GM18502 (cell line): ENCODE measurements around the gene MAOB.
"Not testable (repeated sequence)": the region's sequence is repeated elsewhere in the genome, so short reads cannot be mapped to it uniquely, and the experiment has no call there.

Source experiments
- ATAC-seq: cut with Tn5 transposase; IDR thresholded peaks from one replicate; pipeline ENCODE4 v1.9.1; 2021; ENCODE audit warnings: mild to moderate bottlenecking; ENCODE audit not compliant: unreplicated experiment, poor library complexity

The MAOB gene

DNA sequence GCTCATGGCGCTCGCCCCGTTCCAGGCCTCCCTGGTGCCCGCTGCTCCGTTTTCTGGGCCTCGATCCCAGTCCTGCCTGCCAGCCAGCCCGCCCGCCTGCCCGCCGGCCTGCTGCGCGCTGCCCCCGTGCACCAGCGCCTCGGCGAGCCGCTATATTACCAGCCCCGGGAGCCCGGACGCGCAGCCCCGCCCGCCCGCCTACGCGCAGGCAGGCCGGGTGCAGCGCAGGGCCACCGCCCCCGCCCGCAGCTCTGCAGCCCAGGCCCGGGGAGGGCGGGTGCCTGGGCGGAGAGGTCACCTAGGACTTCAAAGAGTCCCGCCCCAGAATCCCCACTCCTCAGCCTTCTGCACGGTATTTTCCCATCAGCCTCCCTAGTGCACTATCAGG, at the start of gene MAOB:
MAOB (minus strand) TSS at position 157 of the 388 bp plus-strand sequence; CDS start at position 6, 151 bp downstream.
- no peak for ATAC-seq

DNA sequence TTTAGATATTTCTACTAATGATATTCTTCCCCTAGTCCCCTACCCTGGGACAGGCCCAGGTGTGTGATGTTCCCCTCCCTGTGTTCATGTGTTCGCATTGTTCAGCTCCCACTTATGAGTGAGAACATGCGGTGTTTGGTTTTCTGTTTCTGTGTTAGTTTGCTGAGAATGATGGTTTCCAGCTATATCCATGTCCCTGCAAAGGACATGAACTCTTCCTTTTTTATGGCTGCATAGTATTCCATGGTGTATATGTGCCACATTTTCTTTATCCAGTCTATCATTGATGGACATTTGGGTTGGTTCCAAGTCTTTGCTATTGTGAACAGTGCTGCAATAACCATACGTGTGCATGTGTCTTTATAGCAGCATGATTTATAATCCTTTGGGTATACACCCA, 39.8 kb upstream of the MAOB start:
- not testable (repeated sequence) for ATAC-seq

DNA sequence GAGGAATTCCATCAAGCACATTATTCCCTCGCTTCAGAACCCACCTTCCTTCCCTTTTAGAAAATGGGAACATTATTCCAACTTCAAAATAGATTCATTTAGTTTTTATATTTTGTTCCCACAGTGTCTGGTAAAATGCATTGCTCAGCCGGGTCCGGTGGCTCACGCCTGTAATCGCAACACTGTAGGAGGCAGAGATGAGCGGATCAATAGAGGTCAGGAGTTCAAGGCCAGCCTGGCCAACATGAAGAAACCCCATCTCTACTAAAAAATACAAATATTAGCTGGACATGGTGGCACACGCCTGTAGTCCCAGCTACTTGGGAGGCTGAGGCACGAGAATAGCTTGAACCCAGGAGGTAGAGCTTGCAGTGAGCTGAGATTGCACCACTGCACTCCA, 28.5 kb upstream of the MAOB start:
- not testable (repeated sequence) for ATAC-seq

DNA sequence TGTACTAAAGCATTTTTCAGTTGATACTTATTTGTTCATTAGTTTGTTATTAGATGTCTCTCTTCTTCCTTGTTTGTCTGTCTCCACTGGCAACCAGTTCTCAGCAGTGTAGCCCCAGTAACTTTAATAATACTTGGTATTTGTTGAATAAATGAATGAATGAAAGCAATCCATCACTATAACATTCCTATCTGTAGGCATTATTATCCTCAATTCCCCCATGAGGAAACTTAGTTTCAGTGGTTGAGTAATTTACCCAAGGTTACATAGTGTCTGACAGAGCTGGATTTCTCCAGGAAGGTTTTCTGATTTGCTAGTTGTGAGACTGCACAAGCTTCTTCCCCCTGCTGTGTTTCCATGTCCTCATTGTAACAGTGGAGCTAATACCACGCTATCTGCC, 27.8 kb upstream of the MAOB start:
- no peak for ATAC-seq

DNA sequence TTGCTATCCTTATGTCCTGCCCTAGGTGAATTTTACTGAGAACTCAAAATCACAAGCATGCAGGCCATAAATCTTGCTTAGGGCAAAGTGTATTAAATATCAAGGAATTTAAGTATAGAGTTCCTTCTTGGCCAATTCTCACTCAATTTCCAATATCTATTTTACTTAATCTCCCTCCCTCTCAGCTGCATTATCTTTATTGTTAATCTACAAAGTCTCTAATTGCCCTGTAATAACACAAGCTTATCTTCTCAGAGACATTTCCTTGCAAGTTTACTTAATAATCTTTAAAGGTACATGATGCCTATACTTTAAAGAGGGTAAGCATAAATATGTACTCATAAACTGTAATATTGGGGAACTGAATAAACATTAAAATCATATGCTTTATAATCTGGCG, 26.9 kb upstream of the MAOB start:
- no peak for ATAC-seq

DNA sequence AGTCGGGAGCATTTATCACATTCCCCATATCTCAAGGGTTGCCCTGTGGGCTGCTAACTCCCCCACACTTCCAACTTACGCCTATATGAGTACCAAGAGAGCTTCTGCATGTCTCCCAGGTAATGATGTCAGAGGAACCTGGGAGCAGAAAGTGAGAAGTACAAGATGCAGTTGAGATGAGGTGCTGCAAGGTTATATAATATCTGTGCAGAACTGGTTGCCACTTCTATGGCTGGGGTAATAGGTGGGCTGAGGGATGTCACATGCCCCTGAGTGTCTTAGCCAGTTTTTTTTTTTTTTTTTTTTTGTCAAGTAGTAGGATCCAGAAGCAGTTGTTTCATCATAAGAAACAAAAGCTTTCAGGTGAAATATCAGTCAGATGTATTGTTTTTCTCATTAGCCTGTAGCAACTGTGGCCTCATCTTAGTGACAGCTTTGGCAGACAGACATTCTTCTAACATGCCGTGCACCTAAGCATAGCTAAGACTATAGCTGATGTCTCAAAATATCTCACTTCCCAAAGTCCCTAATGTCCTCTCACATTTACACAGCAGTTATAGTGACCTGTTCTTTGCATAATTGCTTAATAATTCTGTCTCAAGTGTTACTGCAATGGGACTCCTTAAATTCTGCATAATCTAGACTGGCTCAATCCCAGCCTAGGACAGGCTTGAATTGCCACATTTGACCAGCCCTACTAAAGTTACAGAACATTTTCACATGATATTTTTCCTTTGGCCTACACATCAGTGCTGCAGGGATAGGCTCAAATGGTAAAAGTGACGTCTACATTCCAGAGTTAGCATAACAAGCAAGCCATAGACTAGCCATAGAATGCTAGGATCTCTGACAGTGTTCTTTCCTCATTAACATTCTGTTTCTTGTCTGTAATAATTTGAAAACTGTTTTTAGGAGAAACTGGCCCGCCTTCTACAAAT, 17.9 kb upstream of the MAOB start:
- no peak for ATAC-seq

DNA sequence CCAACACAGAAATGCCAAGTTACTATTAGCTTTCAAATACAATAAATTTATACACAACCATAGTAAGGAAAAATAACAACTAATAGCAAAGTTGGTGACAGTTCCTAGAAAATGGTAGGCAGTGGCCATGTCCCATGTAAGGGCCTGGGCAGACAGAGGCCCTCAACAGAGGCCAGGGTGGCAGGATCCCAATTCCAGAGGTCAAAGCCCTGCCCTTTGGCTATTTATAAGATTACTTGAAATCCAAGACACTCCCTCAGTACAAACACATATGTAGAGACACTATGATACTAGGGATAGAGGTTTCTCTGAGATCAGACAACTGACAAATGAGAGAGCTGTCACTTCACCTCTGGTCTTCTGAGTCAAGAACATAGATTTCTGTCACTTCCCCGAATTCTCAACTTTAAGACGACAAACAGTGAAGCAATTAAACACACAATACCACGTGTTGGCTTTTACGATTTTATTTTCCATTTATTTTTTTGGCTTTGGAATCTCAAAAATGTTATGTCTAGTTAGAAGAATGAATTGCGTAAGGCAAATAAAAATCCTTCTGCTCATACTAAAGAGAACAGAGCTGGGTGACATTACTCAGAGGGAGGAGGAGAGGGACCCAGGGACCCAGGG, 16.3 kb upstream of the MAOB start:
- no peak for ATAC-seq

DNA sequence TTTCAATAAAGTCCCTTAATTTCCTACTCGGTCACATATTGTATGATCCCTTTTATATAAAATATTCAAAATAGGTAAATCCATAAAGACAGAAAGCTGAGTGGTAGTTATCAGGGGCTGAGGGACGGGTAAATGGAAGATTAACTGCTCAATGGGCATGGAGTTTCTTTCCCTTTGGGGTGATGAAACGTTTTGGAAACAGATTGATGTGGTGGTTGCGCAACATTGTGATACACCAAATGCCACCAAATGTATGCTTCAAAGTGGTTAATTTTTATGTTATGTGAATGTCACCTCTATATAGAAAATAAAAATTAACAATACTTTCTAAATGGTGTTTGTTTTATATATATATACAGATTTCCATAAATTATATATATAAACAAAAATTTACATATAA, 15.0 kb upstream of the MAOB start:
- ATAC-seq: no peak

DNA sequence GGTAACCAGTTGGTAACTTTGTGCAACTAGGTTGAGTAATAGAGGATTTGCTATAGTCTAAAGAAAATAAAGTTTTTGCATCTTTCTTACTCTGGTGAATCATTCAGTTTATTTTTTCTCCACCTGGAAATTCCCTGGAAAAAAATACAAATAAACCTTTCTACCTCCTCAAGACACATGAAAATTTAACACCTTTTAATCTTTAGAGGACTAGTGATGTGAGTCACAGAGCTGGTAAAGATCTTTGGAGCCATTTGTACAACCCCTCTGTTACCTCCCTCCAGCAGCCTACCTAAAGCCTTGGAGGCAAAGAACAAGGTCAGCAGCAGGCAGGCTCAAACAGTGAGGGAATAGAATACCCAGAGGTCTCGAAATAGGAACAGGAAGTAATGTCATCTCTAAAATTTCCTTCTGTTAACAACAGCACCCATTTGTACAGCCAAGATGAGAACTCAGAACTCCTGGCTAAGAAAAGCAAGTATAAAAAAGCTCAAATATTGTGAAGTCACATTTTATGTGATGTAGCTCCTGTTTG, 10.2 kb upstream of the MAOB start:
- no peak for ATAC-seq

DNA sequence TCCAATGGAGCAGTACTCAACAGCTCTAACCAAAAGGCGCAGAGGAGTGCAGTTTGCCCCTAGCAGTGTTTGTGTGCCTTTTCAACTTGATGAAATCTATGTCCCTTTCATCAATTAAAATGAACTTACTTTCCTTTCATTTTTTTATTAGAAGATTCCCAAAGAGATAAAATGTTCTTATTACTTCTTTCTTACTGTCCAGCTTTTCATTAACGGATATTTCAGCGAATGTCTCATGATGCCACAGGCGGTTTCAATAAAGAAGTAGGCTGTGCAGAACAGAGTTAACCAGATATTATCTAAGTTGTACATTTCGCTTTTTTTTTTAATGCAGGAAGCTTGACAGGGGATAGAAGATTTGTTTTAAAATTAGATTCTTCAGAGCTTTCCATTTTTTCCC, 3.4 kb upstream of the MAOB start:
- no peak for ATAC-seq

DNA sequence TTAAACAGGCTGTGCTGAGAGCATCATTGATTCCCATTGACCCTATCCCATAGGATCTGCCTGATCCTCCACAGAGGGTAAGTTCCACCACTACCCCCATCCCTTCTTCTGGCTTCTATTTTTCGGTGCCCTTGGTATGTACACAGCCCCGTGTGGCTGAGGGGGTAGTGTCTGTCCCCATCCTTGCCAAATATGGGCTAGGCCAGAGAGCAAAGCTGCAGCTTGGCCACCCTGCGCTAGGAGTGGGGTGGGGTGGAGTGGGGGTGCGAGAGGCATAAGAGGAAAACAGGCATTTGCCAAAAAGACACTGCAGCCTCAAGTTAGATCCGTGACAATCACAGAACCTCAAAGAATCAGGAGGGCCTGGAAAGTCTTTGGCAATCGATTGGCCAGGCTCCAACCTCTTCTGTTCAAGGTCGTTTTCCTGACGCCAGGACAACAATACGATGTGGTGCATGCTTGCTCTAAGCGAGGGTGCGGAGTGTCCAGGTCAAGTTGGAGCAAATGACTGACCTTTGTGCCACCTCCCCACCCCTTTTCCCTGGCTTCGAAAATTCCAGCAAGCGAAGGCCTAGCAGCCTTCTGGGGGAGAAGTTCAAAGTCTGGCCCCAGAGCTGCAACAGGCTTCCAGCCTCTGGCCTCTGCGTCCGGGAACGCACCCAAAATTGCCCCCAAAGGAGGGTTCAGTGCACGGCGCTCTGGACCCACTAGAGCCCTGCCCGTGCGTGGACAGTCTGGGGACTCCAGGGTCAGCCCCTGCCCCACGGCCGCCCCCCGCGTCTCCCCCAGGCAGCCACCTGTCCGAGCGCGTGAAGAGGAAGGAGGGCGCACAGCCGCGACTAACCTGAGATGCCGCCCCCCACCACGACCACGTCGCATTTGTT, 598 bp downstream of the MAOB start:
- ATAC-seq: no peak

DNA sequence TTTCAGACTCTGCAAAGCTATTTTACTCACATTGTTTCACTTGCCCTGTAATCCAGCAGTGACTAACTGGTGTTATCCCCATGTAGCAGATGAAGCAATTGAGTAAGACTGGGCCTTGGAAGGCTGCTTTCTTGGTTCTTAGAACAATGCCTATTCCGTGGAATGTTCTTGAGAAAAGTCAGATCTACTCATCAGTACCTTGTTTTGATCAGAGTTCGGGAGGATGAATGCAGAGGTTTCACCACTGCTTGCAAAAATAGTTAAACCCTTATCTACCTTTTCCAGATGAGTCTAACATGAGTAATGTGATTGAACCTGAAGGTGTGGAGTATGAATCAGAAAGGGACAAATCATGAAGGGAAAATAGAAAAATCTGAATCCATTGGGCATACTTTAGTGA, 1.8 kb downstream of the MAOB start:
- ATAC-seq: no peak

DNA sequence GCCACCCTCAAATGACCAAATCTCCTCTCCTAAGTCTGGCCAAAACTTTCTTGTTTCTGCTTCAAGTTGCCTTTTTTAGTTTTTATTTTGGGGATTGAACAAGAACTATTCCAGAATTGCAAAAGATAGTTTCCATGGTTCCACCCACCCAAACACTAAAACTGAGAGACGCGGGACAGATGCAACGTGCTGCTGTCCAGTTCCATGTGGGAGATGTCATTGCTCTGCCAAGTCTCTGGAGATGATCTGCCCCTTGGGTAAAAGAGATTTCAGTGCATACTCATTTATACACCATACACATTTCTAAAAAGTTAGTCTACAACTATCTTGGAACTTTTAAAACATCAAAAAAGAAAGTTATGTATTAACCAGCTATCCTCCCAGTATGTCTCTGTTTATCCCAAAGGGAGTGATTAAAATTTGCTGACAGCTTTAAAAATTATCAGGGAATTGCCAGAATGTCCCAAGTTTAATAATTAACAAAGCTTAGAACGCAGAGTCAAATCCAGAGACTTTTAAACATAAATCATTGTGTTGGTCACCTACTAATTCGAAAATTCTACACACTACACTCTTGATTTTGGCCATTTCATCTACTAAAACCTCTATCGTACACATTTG, 3.2 kb downstream of the MAOB start:
- ATAC-seq: no peak

DNA sequence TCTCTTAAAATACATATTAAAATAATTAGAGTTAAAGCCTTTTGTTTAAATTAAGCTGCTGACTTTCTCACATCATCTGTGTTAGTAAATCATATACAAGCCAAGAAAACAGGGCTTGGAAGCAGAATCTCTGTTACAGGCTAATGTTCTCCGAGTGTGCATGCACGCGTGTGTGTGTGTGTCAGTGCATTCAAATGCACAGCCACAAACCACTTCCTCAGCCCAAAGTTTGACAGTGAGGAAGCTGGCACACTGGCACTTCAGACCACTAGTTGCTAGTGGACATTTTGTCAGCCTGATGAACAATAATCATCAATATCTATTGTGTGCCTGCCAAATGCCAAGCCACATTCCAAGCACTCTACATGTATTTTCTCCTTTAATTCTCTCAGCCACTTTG, 5.6 kb downstream of the MAOB start:
- no peak for ATAC-seq

DNA sequence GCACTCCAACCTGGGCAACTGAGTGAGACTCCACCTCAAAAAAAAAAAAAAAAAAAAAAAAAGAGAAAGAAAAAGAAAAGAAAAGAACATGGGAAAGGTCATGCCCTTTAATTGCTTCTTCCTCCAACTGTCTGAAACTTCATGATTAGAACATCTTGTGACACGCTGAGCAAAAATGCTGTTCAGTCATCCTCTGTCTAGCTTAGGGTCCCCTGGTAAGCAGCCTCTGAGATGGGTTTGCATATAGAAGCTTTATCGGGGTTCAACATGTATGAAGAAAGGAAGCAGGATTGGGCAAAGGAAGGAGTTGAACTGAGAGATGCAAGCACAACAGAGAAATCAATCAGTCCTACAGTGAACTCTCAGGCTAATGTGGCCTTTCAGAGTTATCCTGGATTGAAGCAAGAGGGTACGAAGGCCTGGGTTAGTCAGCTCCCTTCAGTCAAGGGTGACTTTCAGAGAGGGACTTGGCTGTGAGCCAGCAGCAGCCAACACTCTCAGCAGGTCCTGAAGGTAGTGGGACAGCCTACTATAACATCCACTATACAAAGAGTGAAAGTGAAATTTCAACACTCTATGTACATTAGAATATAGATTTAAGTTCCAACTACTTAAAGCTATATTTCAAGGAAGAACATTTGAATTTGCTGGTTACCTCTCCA, 11.4 kb downstream of the MAOB start:
- no peak for ATAC-seq

DNA sequence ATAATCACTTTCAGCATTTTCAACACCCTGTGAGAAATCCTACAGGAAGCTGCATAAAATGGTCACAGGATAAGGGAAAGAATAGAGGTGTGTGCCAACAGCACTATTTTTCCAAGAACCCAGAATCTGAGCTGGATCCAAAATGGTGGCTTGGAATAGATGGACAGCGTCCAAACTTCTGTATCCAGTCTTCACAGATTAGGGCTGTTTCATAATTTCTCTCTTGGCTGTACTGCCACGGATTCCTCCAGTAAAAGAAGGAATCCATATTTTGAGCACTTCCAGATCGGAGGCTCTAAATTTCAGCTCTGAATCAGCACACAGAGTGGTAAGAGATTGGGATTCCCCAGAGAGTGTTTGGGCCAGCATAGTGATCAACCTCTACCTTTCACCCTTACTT, 12.2 kb downstream of the MAOB start:
- no peak for ATAC-seq

DNA sequence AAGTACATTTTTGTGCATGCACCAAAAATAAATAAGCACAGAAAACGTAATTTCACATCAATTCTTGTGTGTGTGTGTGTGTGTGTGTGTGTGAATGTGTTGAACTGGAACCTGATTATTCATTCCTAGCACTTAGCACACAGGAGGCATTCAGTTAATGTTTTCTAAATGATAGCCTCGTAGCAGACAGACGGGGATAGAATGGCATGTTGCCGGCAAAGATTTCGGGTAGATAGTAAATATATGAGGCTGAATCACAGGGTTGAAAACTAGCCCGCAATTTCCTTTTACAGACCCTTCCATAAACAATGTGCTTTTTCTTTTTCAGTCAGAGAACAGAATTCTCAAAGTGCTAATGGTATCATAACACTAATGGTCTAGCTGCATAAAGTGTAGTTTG, 13.5 kb downstream of the MAOB start:
- ATAC-seq: no peak

DNA sequence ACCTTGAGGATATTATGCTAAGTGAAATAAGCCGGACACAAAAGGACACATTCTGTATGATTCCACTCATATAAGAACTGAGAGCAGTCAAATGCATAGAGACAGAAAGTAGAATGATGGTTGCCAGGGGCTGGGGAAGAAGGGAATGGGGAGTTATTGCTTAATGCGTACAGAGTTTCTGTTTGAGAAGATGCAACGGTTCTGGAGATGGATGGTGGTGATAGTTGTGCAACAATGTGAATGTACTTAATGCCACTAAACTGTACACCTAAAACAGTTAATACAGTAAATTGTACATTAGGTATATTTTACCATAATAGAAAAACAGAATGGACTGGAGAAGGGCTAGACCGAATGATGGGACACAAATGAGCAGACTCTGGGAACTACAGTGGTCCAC, 15.8 kb downstream of the MAOB start:
- ATAC-seq: no peak

DNA sequence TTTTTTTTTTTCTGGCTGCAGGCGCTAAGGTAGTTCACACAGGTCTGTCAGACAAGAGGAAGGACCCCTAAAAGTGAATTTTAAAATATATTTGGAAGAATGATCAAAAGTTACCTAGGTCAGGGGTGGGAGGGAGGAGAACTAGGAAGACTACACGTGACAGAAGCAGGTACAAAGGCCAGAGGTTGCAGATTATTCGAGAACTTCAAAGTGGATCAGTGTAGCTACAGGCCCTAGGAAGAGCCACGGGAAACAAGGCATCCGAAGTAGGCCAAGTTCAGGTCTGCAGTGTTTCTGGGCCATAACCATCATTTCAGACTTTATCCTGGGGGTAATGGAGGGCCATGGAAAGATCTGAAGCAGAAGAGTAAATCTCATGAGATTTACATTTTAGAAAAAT, 16.5 kb downstream of the MAOB start:
- ATAC-seq: no peak

DNA sequence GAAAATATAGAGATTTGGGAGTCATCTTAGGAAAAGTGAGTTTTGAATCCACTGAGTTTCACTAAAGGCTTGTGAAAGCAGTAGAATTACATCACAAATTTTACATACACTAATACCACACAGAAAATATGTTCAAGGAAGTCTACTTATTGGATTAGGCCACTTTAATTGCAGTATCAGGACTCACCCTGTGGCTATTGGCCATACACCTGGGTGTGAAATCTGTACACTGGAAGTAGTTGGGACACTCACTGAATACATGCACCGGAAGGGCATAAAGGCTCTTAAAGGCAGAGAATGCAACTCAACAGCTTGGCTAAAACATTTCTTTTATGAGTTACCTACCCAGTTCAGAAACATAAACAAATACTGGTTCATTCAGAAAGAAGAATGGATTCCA, 19.8 kb downstream of the MAOB start:
- ATAC-seq: no peak
